Breast epithelium (tissue), 4 donors: Measurements from ENCODE around the gene OR5H15. TPM values are rescaled to one million over a fixed set of nuclear protein-coding genes. Genes with fewer than 3 reads are reported as not detected.
"Not testable (repeated sequence)": the region's sequence is repeated elsewhere in the genome, so short reads cannot be mapped to it uniquely, and the experiment has no call there.

Source experiments
- DNase-seq, 2 donors: peaks; one replicate each; pipeline ENCODE4 v3.0.0-alpha.2; 2019; ENCODE audit warnings: low spot score in 2 of 2
- H3K27ac ChIP-seq, 2 donors: fragments of 200-600 bp; sonication (generic) in 1 of 2; one replicate each; pipeline ENCODE4 v1.5.1; 2016 to 2019; ENCODE audit warnings: mild to moderate bottlenecking in 1 of 2
- H3K27me3 ChIP-seq, 2 donors: fragments of 200-600 bp; sonication (generic) in 1 of 2; one replicate each; pipeline versions ENCODE4 v1.5.1 to v1.6.0; 2017 to 2019; ENCODE audit warnings: control low read depth in 1 of 2, mild to moderate bottlenecking in 1 of 2
- H3K36me3 ChIP-seq: fragments of 200-600 bp; one replicate; pipeline ENCODE4 v1.5.1; 2019
- H3K4me1 ChIP-seq, 2 donors: fragments of 200-600 bp; sonication (generic); one replicate each; pipeline ENCODE4 v1.5.1; 2016 to 2019; ENCODE audit warnings: control low read depth in 1 of 2
- H3K4me3 ChIP-seq, 3 donors: fragments of 200-600 bp; sonication (generic); 1 replicate in 2 of 3; 2 replicates in 1 of 3; pipeline ENCODE4 v1.5.1; 2016 to 2019; ENCODE audit warnings: mild to moderate bottlenecking in 3 of 3, moderate library complexity in 2 of 3
- H3K9me3 ChIP-seq, 2 donors: fragments of 200-600 bp; sonication (generic) in 1 of 2; one replicate each; pipeline ENCODE4 v1.5.1; 2016 to 2019; ENCODE audit warnings: control low read depth in 1 of 2
- CTCF ChIP-seq, 3 donors: fragments of 450-650 bp; IDR thresholded peaks; one replicate each; pipeline ENCODE4 v1.5.1; 2016 to 2017; ENCODE audit warnings: antibody characterized with exemption in 3 of 3, mild to moderate bottlenecking in 3 of 3, moderate library complexity in 3 of 3
- POLR2A ChIP-seq: fragments of 450-650 bp; IDR thresholded peaks from one replicate; pipeline ENCODE4 v1.6.1; 2016; ENCODE audit warnings: antibody characterized with exemption, mild to moderate bottlenecking, moderate library complexity
- POLR2AphosphoS5 ChIP-seq, 3 donors: sonication (generic); formaldehyde crosslinking; IDR thresholded peaks; one replicate each; pipeline ENCODE4 v1.6.1; 2017; ENCODE audit warnings: antibody characterized with exemption in 3 of 3
- intact Hi-C: fragments of 100-400 bp; cut with DNase I; formaldehyde crosslinking; loops from one replicate; pipeline ENCODE4 v1.15.1; 2023; ENCODE audit warnings: low total_unique reads
- total RNA-seq, 3 donors: library from RNA; depleted of rRNA; stranded (reverse); fragments of >200 nt; gene quantifications; one replicate each; pipeline ENCODE4 v1.1.0, GENCODE V29; 2016

The OR5H15 gene
- total RNA-seq, 3 donors from 2014 or later: not detected

GRCh38 chr3:98180319-98180890 lies 13.9 kb downstream of the OR5H15 start:
- Histone ChIP-seq H3K27me3 (no peaks in the 10 kb centered on the region), H3K4me1 (no peaks in the 10 kb centered on the region), H3K4me3 (no peak overlapping the region), H3K9me3 (no peaks in the 10 kb centered on the region), H3K36me3 (no peaks in the 10 kb centered on the region), H3K27ac (no peak overlapping the region)
- intact Hi-C loops: no loop called here
- TF ChIP-seq POLR2AphosphoS5 (IDR thresholded peaks at IDR 0.05) (no peak), CTCF (IDR thresholded peaks at IDR 0.05) (no peak), POLR2A (no peak)
- DNase-seq: no peak

- Histone ChIP-seq H3K4me1 (no peaks in the 10 kb centered on the region), H3K27me3 (no peaks in the 10 kb centered on the region), H3K4me3 (no peak overlapping the region), H3K36me3 (no peaks in the 10 kb centered on the region), H3K27ac (no peak overlapping the region), H3K9me3 (no peaks in the 10 kb centered on the region)
- TF ChIP-seq POLR2AphosphoS5 (IDR thresholded peaks at IDR 0.05): no peak
- TF ChIP-seq CTCF (IDR thresholded peaks at IDR 0.05): no peak
- TF ChIP-seq POLR2A: no peak
- intact Hi-C loops: no loop called here
- DNase-seq: no peak
These were observed 15.7 kb downstream of the OR5H15 start for GRCh38 chr3:98182196-98182595.

GRCh38 chr3:98185180-98185579 lies 18.7 kb downstream of the OR5H15 start:
- intact Hi-C loops: no loop called here
- Histone ChIP-seq H3K9me3 (no peaks in the 10 kb centered on the region), H3K27ac (no peak overlapping the region), H3K4me3 (no peak overlapping the region), H3K4me1 (no peaks in the 10 kb centered on the region), H3K36me3 (no peaks in the 10 kb centered on the region), H3K27me3 (no peaks in the 10 kb centered on the region)
- no peak for DNase-seq
- TF ChIP-seq POLR2AphosphoS5 (IDR thresholded peaks at IDR 0.05) (no peak), POLR2A (no peak), CTCF (IDR thresholded peaks at IDR 0.05) (no peak)

- Histone ChIP-seq H3K4me3 (no peak overlapping the region), H3K27ac (no peak overlapping the region), H3K27me3 (no peaks in the 10 kb centered on the region), H3K4me1 (no peaks in the 10 kb centered on the region), H3K36me3 (no peaks in the 10 kb centered on the region), H3K9me3 (no peaks in the 10 kb centered on the region)
- DNase-seq: no peak
- no peak for TF ChIP-seq POLR2AphosphoS5 (IDR thresholded peaks at IDR 0.05)
- TF ChIP-seq CTCF (IDR thresholded peaks at IDR 0.05): no peak
- TF ChIP-seq POLR2A: no peak
- intact Hi-C loops: no loop called here
These were observed 22.0 kb downstream of the OR5H15 start for GRCh38 chr3:98188545-98188944.

- DNase-seq, H3K4me1 ChIP-seq, H3K4me3 ChIP-seq, H3K36me3 ChIP-seq, intact Hi-C loops, H3K27me3 ChIP-seq, H3K9me3 ChIP-seq, H3K27ac ChIP-seq: not testable (repeated sequence)
These were observed 24.4 kb downstream of the OR5H15 start for GRCh38 chr3:98190911-98191310.

GRCh38 chr3:98196293-98196692 lies 29.8 kb downstream of the OR5H15 start:
- H3K4me3 ChIP-seq, intact Hi-C loops, DNase-seq, H3K9me3 ChIP-seq, H3K4me1 ChIP-seq, H3K27me3 ChIP-seq, H3K27ac ChIP-seq, H3K36me3 ChIP-seq: not testable (repeated sequence)
